HT-29 (cell line): Measurements from ENCODE around the gene IMMP2L. TPM values are rescaled to one million over a fixed set of nuclear protein-coding genes. Genes with fewer than 3 reads are reported as not detected.
"Not testable (repeated sequence)": the region's sequence is repeated elsewhere in the genome, so short reads cannot be mapped to it uniquely, and the experiment has no call there.

Source experiments
- DNase-seq: peaks from one replicate; pipeline ENCODE4 v3.0.0-alpha.2; 2015; ENCODE audit warnings: low spot score
- total RNA-seq: library from RNA; depleted of rRNA; stranded (reverse); fragments of >200 nt; shearing (Covaris generic); gene quantifications from 2 replicates; pipeline ENCODE4 v1.2.3, GENCODE V29; 2014

Gene IMMP2L
- total RNA-seq, 1 experiment from 2014 or later = 8.2 TPM

- no peak for DNase-seq
These were observed 481.7 kb downstream of the IMMP2L start for GRCh38 chr7:111080495-111081105.

- no peak for DNase-seq
These were observed 485.3 kb downstream of the IMMP2L start for GRCh38 chr7:111077001-111077400.

GRCh38 chr7:111076205-111076604, 486.1 kb downstream of the IMMP2L start:
- DNase-seq = no peak

- no peak for DNase-seq
These were observed 486.8 kb downstream of the IMMP2L start for GRCh38 chr7:111075498-111075897.

- DNase-seq = no peak
These were observed 487.5 kb downstream of the IMMP2L start for GRCh38 chr7:111074748-111075146.

GRCh38 chr7:111074071-111074747, 488.1 kb downstream of the IMMP2L start:
- DNase-seq = no peak

- not testable (repeated sequence) for DNase-seq
These were observed 489.6 kb downstream of the IMMP2L start for GRCh38 chr7:111072658-111073057.

- DNase-seq = no peak
These were observed 490.7 kb downstream of the IMMP2L start for GRCh38 chr7:111071556-111071955.

DNA sequence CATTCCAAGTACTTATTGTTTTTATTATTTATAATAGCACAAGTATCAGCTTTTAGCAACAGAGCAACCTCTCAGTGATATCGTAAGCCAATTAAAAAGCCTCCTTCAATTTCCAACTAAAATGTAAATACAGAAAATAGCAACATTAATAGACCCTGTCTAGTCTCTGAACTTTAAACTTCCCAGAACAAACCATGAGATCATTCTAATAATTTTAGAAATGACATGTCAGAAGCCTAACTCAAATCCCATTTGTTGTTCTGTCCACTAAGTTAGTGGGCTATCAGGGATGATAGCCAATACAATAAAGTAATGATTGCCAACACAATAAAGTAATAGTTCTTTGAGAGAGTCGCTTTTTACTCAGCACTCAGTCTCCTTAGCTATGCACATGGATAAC, 493.7 kb downstream of the IMMP2L start:
- DNase-seq = no peak

DNA sequence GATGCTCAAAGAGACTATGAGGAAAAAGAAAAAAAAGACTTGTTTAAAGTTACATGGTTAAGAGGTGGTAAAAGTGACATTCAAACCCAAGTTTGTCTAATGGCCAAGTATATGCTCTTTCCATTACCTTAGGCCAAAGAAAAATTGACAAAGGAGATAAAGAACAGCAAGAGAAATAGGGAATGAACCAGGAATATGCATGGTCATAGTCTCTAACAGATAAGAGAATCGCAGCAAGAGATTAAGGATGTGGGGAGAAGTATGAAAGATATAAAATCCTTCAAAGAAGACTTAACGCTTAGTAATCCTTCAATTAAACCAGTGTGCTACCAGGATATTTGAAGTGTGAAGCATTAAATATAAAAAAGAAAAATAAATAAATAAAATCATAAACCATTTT, 494.6 kb downstream of the IMMP2L start:
- no peak for DNase-seq

DNA sequence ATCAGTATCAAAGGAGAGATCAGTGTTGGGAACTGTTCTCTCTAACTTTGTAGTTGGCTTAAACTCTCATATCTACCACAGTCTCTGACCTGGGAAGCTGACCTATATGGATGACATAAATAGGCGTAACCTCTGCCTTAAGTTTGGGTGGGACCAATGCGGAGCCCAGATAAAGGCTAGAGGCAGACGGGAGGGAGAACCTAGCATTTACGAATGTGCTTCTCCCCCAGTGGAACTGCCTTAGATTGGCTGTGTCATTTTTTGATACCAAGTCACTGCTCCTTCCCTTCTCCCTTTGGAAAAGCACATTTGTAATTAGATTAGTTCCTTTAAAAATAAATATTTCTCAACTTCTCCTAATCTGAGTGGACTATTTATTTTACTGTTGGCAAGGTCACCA, 495.0 kb downstream of the IMMP2L start:
- DNase-seq = no peak

DNA sequence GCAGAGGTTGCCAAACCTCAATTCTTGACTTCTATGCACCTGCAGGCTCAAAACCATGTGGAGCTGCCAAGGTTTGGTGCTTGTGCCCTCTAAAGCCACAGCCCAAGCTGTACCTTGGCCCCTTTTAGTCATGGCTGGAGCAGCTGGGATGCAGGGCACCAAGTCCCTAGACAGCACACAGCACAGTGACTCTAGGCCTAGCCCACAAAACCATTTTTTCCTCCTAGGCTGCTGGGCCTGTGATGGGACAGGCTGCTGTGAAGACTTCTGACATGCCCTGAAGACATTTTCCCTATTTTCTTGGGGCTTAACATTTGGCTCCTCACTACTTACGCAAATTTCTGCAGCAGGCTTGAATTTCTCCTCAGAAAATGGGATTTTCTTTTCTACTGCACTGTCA, 499.1 kb downstream of the IMMP2L start:
- DNase-seq = no peak

DNA sequence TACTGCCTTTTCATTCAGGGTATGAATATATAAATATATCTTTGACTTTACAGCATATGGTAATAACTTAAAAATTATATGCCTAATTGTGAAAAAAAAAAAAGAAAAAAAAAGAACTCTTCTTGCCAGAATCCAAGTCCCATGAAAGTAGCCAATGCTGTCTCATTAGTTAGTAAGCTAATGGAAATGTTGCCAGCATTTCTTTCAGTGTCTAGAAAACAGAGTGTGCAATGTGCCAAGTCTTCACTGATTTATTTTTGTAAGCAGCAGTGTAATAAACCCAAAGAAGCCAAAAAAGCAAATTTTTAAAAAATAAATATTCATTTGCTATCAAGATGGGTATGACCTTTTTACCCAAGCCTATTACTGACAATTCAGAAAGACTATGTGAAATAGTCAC, 502.5 kb downstream of the IMMP2L start:
- DNase-seq = no peak

DNA sequence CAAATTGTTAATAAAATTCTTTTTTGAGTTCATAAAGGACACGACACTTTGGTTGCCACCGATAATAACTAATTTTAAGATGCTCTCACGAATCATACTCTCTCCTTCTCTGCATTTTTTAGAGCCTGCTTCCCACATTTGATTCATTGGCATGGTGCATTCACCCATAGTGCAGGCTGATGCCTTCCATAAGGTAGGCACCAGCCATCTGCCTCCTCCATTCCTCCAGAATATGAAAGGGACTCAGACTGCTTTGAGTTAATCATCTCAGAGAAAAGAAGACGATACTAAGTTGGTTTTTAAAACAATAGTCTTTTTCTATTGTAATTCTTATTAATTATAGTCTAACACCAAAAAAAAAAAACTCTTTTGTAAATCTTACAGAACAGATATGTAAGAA, 505.2 kb downstream of the IMMP2L start:
- DNase-seq = no peak

- no peak for DNase-seq
These were observed 505.9 kb downstream of the IMMP2L start for GRCh38 chr7:111056371-111056770.

DNA sequence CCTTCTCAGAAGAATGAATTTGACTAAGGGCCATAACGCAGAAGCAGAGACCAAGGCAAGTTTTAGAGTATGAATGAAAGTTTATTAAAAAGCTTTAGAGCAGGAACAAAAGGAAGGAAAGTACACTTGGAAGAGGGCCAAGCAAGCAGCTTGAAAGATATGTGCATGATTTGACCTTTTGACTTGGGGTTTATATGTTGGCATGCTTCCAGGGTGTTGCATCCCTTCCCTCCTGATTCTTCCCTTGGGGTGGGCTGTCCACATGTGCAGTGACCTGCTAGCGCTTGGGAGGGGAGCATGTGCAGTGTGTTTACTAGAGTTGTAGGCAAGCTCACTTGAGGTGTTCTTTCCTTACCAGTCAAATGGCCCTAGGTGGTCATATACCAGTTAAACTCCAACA, 509.3 kb downstream of the IMMP2L start:
- no peak for DNase-seq

DNA sequence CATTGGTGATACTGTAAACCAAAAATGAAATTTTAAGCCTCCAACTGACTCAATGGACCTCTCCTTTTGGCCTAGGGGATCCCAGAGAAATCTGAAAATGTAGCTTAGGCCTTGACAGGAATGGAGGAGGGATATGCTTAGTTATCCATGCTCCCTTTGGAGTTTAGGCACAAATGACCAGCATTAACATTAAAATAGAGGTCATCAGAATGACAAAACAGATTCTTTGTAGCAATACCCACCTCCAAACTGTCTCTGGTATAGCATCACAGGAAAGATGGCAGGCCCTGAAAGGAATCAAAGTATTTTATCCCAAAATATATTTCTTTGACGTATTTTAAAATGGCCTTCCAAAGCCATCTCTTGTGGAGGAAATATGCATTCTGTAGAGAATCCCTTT, 510.5 kb downstream of the IMMP2L start:
- no peak for DNase-seq

DNA sequence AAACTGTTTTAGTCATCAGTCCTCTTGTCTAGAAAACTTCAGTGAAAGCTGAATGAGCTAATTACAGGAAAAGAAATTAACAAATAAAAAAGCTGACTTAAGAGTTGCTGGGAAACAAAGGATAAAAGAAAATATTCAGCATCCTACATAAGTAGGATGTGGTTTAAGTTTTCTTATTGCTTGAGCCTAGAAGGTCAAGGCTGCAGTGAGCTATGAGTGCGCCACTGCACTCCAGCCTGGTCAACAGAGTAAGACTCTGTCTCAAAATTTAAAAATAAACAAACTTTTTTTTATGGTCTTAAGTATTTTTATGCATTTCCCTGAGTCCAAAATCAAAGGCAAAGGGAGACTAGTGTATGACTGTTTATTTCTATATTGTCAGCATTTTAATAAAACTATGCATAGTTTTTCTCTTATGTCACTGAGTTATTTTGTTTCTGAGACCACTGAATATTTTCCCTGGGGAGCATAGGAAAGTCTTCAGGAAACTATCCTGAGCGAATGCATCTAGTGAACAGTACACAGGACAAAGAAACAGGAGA, 511.3 kb downstream of the IMMP2L start:
- DNase-seq = no peak

GRCh38 chr7:111049971-111050680, 512.2 kb downstream of the IMMP2L start:
- no peak for DNase-seq

DNA sequence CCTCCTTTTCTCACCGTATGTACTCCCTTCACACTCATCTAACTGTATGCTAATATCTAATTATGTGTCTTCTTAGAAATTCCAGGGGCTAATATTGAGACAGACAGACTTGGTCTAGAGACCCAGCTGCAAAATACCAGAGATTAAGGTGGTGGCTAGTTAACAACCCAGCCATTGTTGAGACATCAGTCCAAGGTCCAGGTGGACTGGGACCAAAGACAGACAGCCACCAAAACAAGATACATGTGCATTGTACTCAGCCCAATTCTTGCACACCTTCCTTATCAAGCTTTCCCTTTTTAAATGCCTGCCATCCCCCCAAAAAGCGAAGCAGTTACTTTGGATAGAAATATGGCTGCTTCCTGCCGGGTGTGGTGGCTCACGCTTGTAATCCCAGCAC, 514.7 kb downstream of the IMMP2L start:
- no peak for DNase-seq

DNA sequence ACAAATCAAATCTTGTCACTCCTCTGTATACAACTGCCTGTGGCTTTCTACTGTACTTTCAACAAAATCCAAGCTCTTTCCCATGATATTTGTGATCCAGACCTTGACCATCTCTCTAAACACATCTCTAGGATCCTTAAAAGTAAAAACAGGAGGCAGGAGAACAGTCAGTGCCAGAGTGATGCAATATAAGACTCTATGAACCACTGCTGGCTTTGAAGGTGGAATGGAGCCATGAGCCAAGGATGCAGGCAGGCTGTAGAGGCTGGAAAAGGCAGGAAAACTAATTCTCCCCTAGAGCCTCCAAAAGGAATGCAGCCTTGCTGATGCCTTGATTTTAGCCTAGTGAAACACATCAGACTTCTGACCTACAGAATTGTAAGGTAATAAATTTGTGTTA, 516.8 kb downstream of the IMMP2L start:
- no peak for DNase-seq

DNA sequence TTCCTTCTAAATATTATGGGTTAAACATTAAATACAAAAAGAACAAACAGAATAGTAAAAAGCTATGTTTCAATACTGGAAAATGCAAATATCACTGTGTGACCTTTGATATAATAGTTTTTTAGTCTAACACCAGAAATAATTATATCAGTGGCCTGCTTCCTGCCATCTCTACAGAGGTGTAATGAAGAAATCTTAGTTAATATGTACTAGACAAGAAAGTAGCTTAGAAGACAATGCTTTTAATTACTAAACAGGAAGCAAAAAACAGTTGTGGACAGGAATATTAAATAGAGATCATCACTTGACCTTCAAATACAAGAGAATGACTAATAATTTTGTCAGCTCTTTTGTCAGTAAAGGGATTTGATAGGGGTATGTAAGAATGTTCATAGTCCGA, 518.7 kb downstream of the IMMP2L start:
- no peak for DNase-seq

- DNase-seq = no peak
These were observed 519.5 kb downstream of the IMMP2L start for GRCh38 chr7:111042842-111043241.
